Erythroblast (primary cell): ENCODE data around the gene ARF4.

ENCODE experiments used
- DNase-seq, 2 experiments: peaks; one replicate each; lab custom pipeline; 2025; lab: John Stamatoyannopoulos, UW
- GATA1 ChIP-seq: IDR thresholded peaks from 2 replicates; pipeline ENCODE4 v1.6.1; 2011; ENCODE audit warnings: low read depth, mild to moderate bottlenecking, control low read depth, low read length, moderate library complexity
- POLR2A ChIP-seq: IDR thresholded peaks from 2 replicates; pipeline ENCODE4 v1.6.1; 2011; ENCODE audit warnings: mild to moderate bottlenecking, low read length

Gene ARF4

DNA sequence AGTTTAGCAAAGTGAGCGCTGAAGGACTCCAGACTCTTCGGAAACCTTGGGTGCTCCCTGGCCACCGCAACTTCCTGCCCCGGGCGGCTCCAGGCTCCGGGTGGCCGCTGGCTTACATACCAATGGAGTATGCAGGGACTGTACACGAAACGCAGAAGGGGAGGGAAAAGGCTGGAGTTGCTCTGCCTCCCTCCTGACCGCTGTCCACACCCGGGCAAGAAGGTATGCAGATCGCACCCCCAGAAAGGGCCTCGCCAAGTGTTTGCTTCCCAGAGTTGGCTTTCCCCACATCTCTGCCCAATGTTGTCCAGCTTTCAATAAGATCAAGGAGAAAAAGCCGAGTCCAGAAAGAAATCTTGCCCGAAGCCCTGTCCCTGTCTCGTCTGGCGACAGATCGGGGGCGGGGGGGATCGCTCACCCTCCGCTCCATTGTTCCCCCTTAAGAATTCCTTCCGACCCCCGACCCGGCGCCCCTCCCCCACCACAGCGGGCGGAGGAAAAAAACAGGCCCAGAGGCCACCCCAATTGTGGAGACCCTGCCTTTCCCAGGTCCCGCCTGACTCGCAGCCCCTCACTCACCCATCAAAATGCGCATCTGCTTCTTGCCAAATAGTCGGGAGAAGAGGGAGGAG lies 533 bp downstream of the ARF4 start:
- DNase-seq, result peak; percentile 79 to 87
- no peak for TF ChIP-seq GATA1
- TF ChIP-seq POLR2A, result no peak

DNA sequence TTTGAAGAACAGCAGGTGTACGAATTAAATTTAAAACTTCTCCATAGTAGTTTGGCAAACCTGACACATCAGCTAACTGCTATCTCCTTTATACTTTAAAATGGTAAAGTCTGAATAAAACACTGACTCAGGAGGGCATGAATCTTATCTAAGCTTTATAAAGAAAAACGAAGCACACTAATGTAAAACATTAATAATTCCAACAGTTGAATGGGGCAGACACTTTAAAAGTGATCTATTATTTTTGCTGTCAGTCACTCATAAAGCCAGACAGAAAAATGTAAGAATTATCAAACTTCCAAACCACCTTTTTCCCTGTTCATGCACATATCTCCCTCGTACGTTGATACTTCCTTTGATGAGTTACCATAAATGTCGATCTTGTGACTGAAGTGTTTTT lies 2.6 kb downstream of the ARF4 start:
- peak in 1 of 2 experiments; percentile 46 for DNase-seq
- no peak for TF ChIP-seq POLR2A
- TF ChIP-seq GATA1, result no peak

DNA sequence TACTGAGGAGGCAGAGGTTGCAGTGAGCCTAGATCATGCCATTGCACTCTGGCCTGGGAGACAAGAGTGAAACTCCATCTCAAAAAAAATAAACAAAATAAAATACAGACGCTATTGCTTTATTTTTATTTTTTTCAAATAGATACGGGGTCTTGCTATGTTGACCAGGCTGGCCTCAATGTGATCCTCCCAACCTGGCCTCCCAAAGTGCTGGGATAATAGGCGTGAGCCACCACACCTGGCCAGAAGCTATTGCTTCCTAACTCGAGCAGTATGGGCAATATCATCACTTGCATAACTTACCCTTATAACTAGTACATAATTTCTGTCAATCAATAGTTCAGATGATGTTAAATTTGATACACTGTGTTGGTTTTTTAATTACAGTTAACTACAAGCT lies 3.0 kb downstream of the ARF4 start:
- DNase-seq, result peak in 1 of 2 experiments; percentile 46
- TF ChIP-seq POLR2A (no peak), GATA1 (no peak)

DNA sequence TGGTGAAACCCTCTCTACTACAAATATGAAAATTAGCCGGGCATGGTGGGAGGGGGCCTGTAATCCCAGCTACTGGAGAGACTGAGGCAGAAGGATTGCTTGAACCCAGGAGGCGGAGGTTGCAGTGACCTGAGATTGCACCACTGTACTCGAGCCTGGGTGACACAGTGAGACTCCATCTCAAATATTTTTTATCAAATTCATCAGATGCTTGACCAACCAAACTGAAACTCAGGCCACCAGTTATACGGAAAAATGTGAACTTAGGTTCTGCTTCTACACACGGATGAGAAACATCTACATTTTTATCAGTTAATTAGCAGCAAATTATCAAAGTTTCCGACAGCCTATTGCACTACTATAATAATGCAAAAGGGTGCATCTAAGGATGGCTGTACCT lies 4.8 kb downstream of the ARF4 start:
- TF ChIP-seq GATA1 (no peak), POLR2A (no peak)
- DNase-seq, result peak in 1 of 2 experiments; percentile 25

DNA sequence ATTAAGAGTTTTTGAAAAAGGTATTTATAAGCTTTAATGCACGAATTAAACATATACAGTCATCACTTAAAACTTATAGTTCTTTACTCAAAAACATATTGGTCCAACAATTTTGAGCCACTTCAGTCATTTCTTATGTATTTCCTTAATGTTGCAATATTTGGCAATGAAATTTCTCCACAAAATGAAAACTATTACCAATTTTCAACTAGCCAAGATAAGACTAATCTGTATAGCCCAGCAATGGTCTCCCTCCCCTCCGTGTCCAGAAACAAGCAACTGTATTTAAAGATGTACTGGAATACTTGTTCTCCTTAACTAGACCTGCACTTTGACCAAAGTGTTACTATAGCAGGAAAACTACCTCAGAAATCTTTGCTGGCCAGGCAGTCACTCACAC lies 9.2 kb downstream of the ARF4 start:
- peak; percentile 92 for DNase-seq
- TF ChIP-seq POLR2A (peak; percentile 17), GATA1 (no peak)

DNA sequence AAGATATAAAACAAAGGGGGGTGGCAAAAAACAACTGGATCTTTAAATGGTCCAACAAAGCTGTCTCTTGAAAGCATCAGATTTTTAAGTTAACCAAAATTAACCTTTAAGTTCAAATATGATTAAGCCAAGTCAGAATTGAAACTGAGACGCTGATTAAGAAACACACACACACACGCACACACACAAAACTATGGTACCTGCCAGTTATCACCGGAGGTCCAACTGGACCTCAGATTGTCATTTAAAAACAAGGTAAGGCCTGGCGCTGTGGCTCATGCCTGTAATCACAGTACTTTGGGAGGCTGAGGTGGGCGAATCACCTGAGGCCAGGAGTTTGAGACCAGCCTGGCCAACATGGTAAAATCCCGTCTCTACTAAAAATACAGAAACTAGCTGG lies 10.4 kb downstream of the ARF4 start:
- TF ChIP-seq GATA1 (no peak), POLR2A (no peak)
- peak in 1 of 2 experiments; percentile 29 for DNase-seq

DNA sequence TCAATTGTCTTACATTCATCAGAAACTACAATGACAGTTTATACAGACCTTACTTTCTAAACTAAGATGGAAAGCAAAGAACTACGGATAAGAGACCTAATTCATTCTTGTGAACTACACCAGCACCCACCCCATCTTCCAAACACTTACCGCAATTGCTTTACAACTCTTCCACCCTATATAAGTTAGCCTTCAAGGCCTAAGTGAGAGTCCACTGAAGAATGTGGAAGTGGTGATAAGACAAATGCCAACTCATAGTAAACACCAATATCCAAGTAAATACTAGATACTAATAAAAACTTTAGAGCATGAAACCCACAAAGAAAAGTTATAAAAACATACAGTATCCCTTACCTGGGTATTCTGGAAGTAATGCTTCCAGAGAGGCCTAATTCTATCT lies 13.6 kb downstream of the ARF4 start:
- TF ChIP-seq GATA1 (no peak), POLR2A (no peak)
- peak; percentile 74 to 76 for DNase-seq

DNA sequence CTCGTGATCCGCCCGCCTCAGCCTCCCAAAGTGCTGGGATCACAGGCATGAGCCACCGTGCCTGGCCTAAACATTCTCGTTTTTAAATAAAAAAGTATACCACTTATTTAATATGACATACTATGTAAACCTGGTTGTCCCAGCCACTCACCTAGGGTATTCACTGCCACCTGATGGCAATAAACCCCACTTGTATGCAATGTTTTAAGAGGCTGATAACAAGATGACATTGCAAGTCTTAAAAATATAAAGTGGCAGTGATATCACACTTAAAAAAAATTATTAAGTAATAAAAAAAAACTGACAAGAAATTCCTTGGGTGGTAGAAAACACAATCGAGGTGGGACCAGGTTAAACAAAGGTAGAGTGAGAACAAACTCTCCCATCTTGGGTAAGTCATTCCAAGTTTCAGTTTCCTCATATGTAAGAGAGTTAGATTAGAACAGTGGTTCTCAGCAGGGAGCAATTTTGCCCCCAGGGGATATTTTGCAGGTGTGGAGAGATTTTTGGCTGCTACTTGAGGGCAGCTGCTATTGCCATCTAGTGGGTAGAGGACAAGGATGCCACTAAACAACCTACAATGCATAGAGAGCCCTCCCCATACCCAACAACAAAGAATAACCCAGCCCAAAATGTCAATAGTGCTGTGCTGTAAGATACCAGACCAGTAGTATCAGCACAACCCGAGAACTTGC lies 14.5 kb downstream of the ARF4 start:
- DNase-seq, result peak; percentile 43 to 65
- TF ChIP-seq POLR2A, result no peak
- TF ChIP-seq GATA1, result no peak

DNA sequence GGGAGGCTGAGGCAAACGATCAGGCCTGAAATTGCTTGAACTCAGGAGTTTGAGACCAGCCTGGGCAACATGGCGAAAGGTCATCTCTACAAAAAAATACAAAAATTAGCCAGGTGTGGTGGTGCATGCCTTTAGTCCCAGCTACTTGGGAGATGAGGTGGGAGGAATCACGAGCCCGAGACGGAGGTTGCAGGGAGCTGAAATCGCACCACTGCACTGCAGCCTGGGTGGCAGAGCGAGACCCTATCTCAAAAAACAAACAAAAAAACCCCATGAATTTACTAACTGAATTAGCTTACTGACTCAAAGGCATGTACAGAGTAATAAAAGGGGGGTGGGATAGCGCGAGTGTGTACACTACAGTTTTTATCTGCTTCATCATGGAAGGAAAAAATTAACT lies 19.3 kb downstream of the ARF4 start:
- no peak for TF ChIP-seq GATA1
- TF ChIP-seq POLR2A, result no peak
- no peak for DNase-seq

DNA sequence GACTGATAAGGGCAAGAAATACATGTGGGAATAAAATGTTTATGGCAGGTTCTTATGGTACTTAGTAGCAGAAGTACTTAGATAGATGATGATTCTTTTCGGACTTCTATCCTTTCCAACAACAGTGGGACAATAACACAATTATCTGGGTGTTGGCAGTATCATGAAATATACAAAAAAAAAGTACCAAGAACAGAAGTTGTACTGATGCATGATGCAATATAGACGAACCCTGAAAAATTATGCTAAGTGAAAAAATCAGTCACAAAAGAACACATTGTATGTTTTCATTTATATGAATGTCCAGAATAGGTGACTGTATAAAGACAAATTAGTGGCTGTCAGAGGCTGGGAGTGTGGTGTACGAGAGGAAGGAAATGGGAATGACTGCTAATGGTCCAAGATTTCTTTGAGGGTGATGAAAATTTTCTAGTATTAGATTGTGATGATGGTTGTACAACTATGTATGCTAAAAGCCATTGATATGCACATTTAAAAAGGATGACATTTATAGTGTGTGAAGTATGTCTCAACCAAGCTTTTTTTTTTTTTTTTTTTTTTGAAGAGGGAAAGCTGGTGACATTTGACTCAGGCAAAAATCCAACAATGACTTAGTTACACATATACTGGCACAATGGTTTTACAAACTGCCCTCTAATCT lies 21.0 kb downstream of the ARF4 start:
- no peak for TF ChIP-seq GATA1
- TF ChIP-seq POLR2A, result no peak
- no peak for DNase-seq

DNA sequence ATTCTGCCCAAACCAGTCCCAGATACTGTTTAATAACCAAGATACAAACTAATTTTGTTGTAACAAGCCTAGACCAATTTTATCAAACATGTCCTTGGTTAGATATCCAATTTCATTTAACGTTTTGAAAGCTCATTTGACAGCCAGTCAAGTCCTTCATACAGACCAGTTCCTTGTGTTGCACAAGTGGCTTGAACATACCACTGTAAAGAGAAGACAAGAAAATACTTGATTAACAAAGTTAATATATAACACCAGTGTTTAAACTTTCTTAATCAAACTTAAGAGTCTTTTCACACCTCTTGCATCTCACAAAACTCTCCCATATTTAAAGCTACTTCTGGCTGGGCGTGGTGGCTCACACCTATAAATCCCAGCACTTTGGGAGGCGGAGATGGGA lies 25.0 kb downstream of the ARF4 start:
- no peak for DNase-seq
- TF ChIP-seq POLR2A (no peak), GATA1 (no peak)

DNA sequence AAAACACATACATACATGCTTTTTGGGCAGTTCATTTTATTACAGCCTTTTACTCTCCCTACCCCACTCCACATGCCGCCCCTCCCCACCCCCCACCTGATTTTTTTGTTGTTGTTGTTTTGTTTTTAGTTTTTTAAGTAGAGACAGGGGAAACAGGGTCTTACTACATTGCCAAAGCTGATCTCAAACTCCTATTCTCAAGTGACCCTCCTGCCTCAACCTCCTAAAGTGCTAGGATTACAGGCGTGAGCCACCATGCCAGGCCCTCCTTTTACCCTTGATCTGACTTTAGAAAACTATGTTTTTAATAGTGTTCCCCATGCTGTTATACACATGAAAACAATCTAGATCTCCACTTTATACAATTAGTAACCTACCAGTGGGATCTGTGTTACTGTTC lies 26.3 kb downstream of the ARF4 start:
- TF ChIP-seq GATA1, result no peak
- TF ChIP-seq POLR2A, result no peak
- no peak for DNase-seq

DNA sequence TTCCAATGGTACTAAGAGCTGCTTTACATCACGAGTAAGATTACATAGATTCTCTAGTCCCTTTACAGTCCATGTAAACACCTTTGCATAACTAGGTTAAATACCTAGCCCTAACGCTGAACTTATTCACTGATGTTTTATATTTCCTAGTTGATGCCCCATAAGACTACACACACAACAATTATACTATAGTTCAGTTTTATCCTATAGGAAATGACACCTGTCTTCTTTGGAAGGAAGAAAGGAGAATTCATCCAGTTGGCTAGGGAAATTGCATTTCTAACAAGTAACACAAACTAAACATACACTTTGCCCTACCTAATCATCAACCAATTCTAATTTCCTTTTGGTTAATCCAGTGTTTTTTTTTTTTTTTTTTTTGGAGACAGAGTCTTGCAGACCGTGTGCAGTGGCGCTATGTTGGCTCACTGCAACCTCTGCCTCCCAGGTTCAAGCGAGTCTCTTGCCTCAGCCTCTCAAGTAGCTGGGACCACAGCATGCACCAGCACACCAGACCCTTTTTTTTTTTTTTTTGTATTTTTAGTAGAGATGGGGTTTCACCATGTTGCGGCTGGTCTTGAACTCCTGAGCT lies 27.2 kb downstream of the ARF4 start:
- no peak for DNase-seq
- no peak for TF ChIP-seq POLR2A
- TF ChIP-seq GATA1, result no peak

DNA sequence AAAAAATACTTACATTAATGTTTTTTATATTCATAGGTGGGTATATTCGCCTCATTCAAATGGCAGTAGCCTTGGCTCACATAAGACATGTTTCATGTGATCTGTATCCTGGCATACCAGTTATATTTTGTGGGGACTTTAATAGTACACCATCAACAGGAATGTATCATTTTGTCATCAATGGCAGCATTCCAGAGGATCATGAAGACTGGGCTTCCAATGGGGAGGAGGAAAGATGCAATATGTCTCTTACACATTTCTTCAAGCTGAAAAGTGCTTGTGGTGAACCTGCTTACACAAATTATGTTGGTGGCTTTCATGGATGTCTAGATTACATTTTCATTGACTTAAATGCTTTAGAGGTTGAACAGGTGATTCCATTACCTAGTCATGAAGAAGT lies 37.6 kb downstream of the ARF4 start:
- TF ChIP-seq GATA1, result no peak
- TF ChIP-seq POLR2A, result no peak
- no peak for DNase-seq
